NCI-H446 treated with DMSO at 0.1 percent for 48 hours (cell line): ENCODE data around the gene STX16.

Source experiments
- DNase-seq: peaks from one replicate; lab custom pipeline; 2025; lab: John Stamatoyannopoulos, UW

The STX16 gene

GRCh38 chr20:58619077-58619863, 31.8 kb upstream of the STX16 start:
- DNase-seq = no peak

- no peak for DNase-seq
These were observed 31.1 kb upstream of the STX16 start for GRCh38 chr20:58619864-58620431.

GRCh38 chr20:58621906-58622548, 29.1 kb upstream of the STX16 start:
- no peak for DNase-seq

- DNase-seq = no peak
These were observed 28.2 kb upstream of the STX16 start for GRCh38 chr20:58622671-58623578.

- DNase-seq = no peak
These were observed 27.3 kb upstream of the STX16 start for GRCh38 chr20:58623579-58624473.

- no peak for DNase-seq
These were observed 26.4 kb upstream of the STX16 start for GRCh38 chr20:58624687-58625086.

- no peak for DNase-seq
These were observed 25.5 kb upstream of the STX16 start for GRCh38 chr20:58625585-58625984.

GRCh38 chr20:58626051-58626450, 25.0 kb upstream of the STX16 start:
- no peak for DNase-seq

GRCh38 chr20:58627212-58628072, 23.6 kb upstream of the STX16 start:
- no peak for DNase-seq

- DNase-seq = no peak
These were observed 22.4 kb upstream of the STX16 start for GRCh38 chr20:58628491-58629214.

GRCh38 chr20:58629215-58629580, 21.9 kb upstream of the STX16 start:
- DNase-seq = no peak

- DNase-seq = no peak
These were observed 21.0 kb upstream of the STX16 start for GRCh38 chr20:58630063-58630462.

GRCh38 chr20:58633161-58634053, 17.7 kb upstream of the STX16 start:
- DNase-seq = no peak

GRCh38 chr20:58634059-58634458, 17.0 kb upstream of the STX16 start:
- no peak for DNase-seq

- DNase-seq = no peak
These were observed 16.4 kb upstream of the STX16 start for GRCh38 chr20:58634521-58635278.

GRCh38 chr20:58635279-58635665, 15.8 kb upstream of the STX16 start:
- no peak for DNase-seq

- DNase-seq = no peak
These were observed 14.6 kb upstream of the STX16 start for GRCh38 chr20:58636396-58636982.
